Lower lobe of right lung (tissue), 2 donors: ENCODE results near the gene ADCK2. TPM values are rescaled to one million over a fixed set of nuclear protein-coding genes. Genes with fewer than 3 reads are reported as not detected.

Experiments
- ATAC-seq, 2 donors: fragments of 200-7000 bp; cut with Tn5 transposase; one replicate each; pipeline ENCODE4 v1.9.1; 2020 to 2022; ENCODE audit warnings: mild to moderate bottlenecking in 2 of 2, moderate library complexity in 2 of 2
- DNase-seq: peaks from one replicate; pipeline ENCODE4 v3.0.0-alpha.2; 2020
- H3K27ac ChIP-seq: fragments of 200-600 bp; one replicate; pipeline ENCODE4 v1.8.0; 2022
- H3K27me3 ChIP-seq: fragments of 200-600 bp; one replicate; pipeline ENCODE4 v1.8.0; 2022; ENCODE audit warnings: low read depth
- H3K36me3 ChIP-seq: fragments of 200-600 bp; one replicate; pipeline ENCODE4 v1.8.0; 2022; ENCODE audit warnings: mild to moderate bottlenecking
- H3K4me1 ChIP-seq: fragments of 200-600 bp; one replicate; pipeline ENCODE4 v1.8.0; 2022
- H3K4me3 ChIP-seq: fragments of 200-600 bp; one replicate; pipeline ENCODE4 v1.8.0; 2022; ENCODE audit warnings: mild to moderate bottlenecking
- H3K9me3 ChIP-seq: fragments of 200-600 bp; one replicate; pipeline ENCODE4 v1.8.0; 2022
- intact Hi-C: fragments of 100-400 bp; cut with DNase I; formaldehyde crosslinking; loops from one replicate; pipeline ENCODE4 v1.11.0; 2022
- total RNA-seq: library from RNA; stranded (reverse); fragmentation: NEBNext Ultra II Directional; extraction: Animal tissue kit (Norgen Biotek cat#: 25700); gene quantifications from one replicate; pipeline ENCODE4 v1.2.1, GENCODE V29; 2021
- TF ChIP-seq, protein P1 (sequence below): fragments of 200-600 bp; IDR thresholded peaks from one replicate; pipeline ENCODE4 v1.8.0; 2022; ENCODE audit warnings: antibody characterized with exemption, mild to moderate bottlenecking
- donor health status: DM: no; HTN: yes; CAD: no; lungs with severe emphysema.

The ADCK2 gene
- total RNA-seq, 1 donor from 2014 or later, result 18.9 TPM

DNA sequence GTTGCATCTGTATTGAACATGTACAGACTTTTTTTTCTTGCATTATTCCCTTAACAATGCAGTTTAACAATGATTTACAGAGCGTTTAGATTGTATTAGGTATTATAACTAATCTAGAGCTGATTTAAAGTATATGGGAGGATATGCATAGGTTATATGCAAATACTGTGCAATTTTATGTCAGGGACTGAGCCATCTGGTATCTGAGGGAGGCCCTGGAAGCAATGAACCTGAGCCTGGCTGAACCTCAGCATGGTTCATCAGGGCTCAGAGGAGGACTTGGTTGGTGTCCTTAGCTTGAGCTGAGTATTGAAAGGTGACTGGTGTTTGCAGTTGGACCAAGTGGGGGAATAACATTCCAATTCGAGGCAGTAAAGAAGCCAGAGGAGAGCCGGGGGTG is 4.8 kb downstream of the ADCK2 start:
- H3K27ac ChIP-seq, result no peak overlapping the region
- DNase-seq, result no peak
- intact Hi-C loops, result no loop called here

GRCh38 chr7:140678081-140678815 is 5.5 kb downstream of the ADCK2 start:
- TF ChIP-seq, protein P1, sequence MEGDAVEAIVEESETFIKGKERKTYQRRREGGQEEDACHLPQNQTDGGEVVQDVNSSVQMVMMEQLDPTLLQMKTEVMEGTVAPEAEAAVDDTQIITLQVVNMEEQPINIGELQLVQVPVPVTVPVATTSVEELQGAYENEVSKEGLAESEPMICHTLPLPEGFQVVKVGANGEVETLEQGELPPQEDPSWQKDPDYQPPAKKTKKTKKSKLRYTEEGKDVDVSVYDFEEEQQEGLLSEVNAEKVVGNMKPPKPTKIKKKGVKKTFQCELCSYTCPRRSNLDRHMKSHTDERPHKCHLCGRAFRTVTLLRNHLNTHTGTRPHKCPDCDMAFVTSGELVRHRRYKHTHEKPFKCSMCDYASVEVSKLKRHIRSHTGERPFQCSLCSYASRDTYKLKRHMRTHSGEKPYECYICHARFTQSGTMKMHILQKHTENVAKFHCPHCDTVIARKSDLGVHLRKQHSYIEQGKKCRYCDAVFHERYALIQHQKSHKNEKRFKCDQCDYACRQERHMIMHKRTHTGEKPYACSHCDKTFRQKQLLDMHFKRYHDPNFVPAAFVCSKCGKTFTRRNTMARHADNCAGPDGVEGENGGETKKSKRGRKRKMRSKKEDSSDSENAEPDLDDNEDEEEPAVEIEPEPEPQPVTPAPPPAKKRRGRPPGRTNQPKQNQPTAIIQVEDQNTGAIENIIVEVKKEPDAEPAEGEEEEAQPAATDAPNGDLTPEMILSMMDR, result no peak
- ATAC-seq, result no peak
- no peak for DNase-seq
- intact Hi-C loops, result no loop called here
- Histone ChIP-seq H3K36me3 (peaks cover 41% of the 10 kb centered on the region), H3K27me3 (no peaks in the 10 kb centered on the region), H3K4me3 (no peak overlapping the region), H3K4me1 (peaks cover 32% of the 10 kb centered on the region), H3K27ac (no peak overlapping the region), H3K9me3 (no peaks in the 10 kb centered on the region)

More for the DNA sequence above, 4.8 kb downstream of the ADCK2 start:
- ATAC-seq, result no peak
- TF ChIP-seq, protein P1, result no peak
- Histone ChIP-seq H3K27me3 (no peaks in the 10 kb centered on the region), H3K9me3 (no peaks in the 10 kb centered on the region), H3K36me3 (peaks cover 35% of the 10 kb centered on the region), H3K4me1 (peaks cover 32% of the 10 kb centered on the region), H3K4me3 (no peak overlapping the region)

GRCh38 chr7:140678816-140679130 is 6.0 kb downstream of the ADCK2 start:
- intact Hi-C loops, result no loop called here

GRCh38 chr7:140679186-140679585 is 6.4 kb downstream of the ADCK2 start:
- DNase-seq (no peak), ATAC-seq (no peak)
- intact Hi-C loops, result no loop called here

More at GRCh38 chr7:140678816-140679130, 6.0 kb downstream of the ADCK2 start:
- Histone ChIP-seq H3K9me3 (no peaks in the 10 kb centered on the region), H3K36me3 (peaks cover 45% of the 10 kb centered on the region), H3K4me3 (no peak overlapping the region), H3K27me3 (no peaks in the 10 kb centered on the region), H3K4me1 (peaks cover 27% of the 10 kb centered on the region), H3K27ac (no peak overlapping the region)
- no peak for DNase-seq
- TF ChIP-seq, protein P1, result no peak
- ATAC-seq, result no peak

DNA sequence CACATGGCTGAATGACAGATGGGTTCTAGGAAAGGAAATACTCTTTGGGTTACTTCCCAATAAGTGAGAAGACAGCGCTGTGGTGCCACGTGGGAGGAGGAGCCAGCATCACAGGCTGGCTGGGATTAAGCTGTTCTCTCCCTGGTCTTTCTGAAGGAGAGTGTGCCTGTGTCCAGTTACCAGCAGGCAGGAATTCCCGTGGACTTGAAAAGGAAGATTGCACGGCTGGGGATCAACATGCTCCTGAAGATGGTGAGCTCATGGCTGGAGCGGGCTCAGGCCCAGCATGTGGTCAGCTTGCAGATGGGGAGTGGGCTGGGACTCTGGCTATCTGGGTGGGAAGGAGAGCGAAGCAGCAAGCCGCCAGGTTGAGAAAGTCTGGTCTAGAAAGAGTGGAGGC is 8.1 kb downstream of the ADCK2 start:
- ATAC-seq, result no peak
- H3K36me3 ChIP-seq, result peaks cover 60% of the 10 kb centered on the region
- peaks cover 6% of the 10 kb centered on the region for H3K4me1 ChIP-seq

More at GRCh38 chr7:140679186-140679585, 6.4 kb downstream of the ADCK2 start:
- Histone ChIP-seq H3K27ac (no peak overlapping the region), H3K27me3 (no peaks in the 10 kb centered on the region), H3K36me3 (peaks cover 48% of the 10 kb centered on the region), H3K4me1 (peaks cover 23% of the 10 kb centered on the region), H3K9me3 (no peaks in the 10 kb centered on the region), H3K4me3 (no peak overlapping the region)
- TF ChIP-seq, protein P1, result no peak

More for the DNA sequence above, 8.1 kb downstream of the ADCK2 start:
- intact Hi-C loops, result no loop called here
- Histone ChIP-seq H3K27me3 (no peaks in the 10 kb centered on the region), H3K9me3 (no peaks in the 10 kb centered on the region), H3K4me3 (no peak overlapping the region), H3K27ac (no peak overlapping the region)
- TF ChIP-seq, protein P1, result no peak
- no peak for DNase-seq
